ENCODE measurements around the gene RPS6KA2. TPM values are rescaled to one million over a fixed set of nuclear protein-coding genes. Genes with fewer than 3 reads are reported as not detected.

RPS6KA2 gene
- total and polyA plus RNA-seq, 9 donors: 24.4 to 75.5 (median 48.1) TPM

DNA sequence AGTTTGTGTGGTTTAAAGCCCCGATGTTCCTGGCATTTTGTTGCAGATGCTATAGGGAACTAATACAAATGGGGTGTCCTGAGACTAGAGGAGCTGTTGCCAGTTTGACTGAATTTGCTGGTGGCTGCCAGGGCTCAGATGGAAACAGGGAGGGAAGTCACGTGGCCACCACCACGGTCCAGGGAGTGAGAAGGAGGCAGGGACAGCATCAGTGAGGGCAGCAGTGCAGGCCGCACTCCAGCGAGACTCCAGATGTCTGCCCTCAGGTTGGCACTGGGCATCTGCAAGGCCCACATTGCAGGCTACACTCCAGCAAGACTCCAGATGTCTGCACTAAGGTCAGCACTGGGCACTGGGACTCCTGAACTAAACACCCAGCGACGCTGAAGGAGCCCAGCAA, 126.8 kb downstream of the RPS6KA2 start:
- no peak for TF ChIP-seq POLR2A (IDR thresholded peaks at IDR 0.05)
- TF ChIP-seq EP300 (IDR thresholded peaks at IDR 0.05): no peak
- TF ChIP-seq, protein P1, sequence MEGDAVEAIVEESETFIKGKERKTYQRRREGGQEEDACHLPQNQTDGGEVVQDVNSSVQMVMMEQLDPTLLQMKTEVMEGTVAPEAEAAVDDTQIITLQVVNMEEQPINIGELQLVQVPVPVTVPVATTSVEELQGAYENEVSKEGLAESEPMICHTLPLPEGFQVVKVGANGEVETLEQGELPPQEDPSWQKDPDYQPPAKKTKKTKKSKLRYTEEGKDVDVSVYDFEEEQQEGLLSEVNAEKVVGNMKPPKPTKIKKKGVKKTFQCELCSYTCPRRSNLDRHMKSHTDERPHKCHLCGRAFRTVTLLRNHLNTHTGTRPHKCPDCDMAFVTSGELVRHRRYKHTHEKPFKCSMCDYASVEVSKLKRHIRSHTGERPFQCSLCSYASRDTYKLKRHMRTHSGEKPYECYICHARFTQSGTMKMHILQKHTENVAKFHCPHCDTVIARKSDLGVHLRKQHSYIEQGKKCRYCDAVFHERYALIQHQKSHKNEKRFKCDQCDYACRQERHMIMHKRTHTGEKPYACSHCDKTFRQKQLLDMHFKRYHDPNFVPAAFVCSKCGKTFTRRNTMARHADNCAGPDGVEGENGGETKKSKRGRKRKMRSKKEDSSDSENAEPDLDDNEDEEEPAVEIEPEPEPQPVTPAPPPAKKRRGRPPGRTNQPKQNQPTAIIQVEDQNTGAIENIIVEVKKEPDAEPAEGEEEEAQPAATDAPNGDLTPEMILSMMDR (IDR thresholded peaks at IDR 0.05): no peak
- H3K27ac ChIP-seq: no peak overlapping the region
- no peaks in the 10 kb centered on the region for H3K9me3 ChIP-seq
- no peak for DNase-seq
- WGBS, 3 donors: 86 to 91% (median 87%) methylated on average over 7 of the region's 7 CpGs
- H3K4me1 ChIP-seq (ENCODE audit: insufficient read depth): peaks cover 7% of the 10 kb centered on the region
- no peaks in the 10 kb centered on the region for H3K27me3 ChIP-seq
- no peaks in the 10 kb centered on the region for H3K36me3 ChIP-seq
- no peak overlapping the region for H3K4me3 ChIP-seq
- intact Hi-C loops (cut with DNase I): no loop called here

DNA sequence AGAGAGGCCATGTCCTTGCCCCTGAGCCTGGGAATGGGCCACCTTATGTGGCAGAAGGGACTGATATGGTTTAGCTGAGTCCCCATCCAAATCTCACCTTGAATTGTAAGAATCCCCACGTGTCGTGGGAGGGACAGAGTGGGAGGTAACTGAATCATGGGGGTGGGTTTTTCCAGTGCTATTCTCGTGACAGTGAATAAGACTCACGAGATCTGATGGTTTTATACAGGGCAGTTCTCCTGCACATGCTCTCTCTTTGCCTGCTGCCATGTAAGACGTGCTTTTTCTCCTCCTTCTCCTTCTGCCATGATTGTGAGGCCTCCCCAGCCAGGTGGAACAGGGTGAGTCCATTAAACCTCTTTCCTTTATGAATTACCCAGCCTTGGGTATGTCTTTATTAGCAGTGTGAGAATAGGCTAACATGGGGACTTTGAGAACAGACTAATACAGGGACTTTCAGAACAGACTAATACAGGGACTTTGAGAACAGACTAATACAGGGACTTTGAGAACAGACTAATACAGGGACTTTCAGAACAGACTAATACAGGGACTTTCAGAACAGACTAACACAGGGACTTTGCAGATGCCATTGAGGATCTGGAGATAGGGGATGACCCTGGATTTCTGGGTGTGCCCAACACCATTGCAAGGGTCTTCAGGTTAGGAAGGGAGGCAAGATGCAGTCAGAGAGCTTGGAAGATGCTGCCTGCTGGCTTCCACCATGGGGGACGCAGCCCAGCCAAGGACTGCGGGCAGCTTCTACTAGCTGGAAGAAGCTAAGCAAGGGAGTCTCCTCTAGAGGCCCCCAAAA, 127.5 kb downstream of the RPS6KA2 start:
- no peaks in the 10 kb centered on the region for H3K36me3 ChIP-seq
- no peaks in the 10 kb centered on the region for H3K9me3 ChIP-seq
- intact Hi-C loops (cut with DNase I): no loop called here
- H3K27me3 ChIP-seq: no peaks in the 10 kb centered on the region
- TF ChIP-seq POLR2A (IDR thresholded peaks at IDR 0.05) (no peak), EP300 (IDR thresholded peaks at IDR 0.05) (no peak)
- TF ChIP-seq, protein P1 (IDR thresholded peaks at IDR 0.05): no peak
- H3K4me1 ChIP-seq (ENCODE audit: insufficient read depth): peaks cover 7% of the 10 kb centered on the region
- H3K4me3 ChIP-seq: no peak overlapping the region
- no peak for DNase-seq
- 94 to 97% (median 95%) methylated on average over 7 of the region's 7 CpGs for WGBS, 3 donors
- no peak overlapping the region for H3K27ac ChIP-seq

DNA sequence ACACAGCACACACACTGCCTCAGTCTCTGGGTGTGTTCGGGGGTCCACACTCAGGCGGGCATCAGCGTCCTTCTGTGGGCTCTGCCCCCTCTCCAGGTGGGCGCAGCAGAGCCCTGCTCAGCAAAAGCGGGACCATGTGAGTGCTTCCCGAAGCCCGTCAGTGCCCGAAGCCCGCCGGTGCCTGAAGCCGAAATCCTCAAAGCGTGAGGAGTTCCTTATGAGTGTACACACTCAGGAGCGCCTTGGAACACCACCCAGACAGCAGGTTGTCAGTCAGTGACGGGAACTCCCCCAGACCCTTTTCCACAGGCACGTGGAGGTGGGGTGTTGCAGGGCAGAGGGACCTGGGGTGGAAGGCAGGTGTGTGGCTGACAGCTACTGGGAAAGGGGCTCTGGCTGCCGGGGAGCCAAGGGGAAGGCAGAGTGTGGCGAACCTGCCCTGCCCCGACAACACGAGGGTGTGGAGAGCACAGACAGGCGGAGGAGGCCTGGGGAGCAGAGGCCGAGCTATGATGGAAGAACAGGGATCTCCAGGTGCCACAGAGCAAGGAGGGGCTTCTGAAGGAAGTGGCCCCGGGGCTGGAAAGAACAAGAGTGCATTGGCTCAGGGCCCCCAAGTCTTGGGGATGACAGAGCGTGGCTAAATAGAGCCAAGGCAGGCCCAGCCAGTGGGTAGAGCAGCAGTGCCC, 128.2 kb downstream of the RPS6KA2 start:
- Histone ChIP-seq H3K4me1 (ENCODE audit: insufficient read depth) (peaks cover 7% of the 10 kb centered on the region), H3K9me3 (no peaks in the 10 kb centered on the region), H3K27ac (no peak overlapping the region), H3K27me3 (no peaks in the 10 kb centered on the region), H3K4me3 (no peak overlapping the region), H3K36me3 (no peaks in the 10 kb centered on the region)
- TF ChIP-seq, protein P1 (IDR thresholded peaks at IDR 0.05): no peak
- TF ChIP-seq POLR2A (IDR thresholded peaks at IDR 0.05): no peak
- no peak for TF ChIP-seq EP300 (IDR thresholded peaks at IDR 0.05)
- no peak for DNase-seq
- WGBS, 3 donors: 95 to 96% (median 96%) methylated on average over 22 to 23 of the region's 23 CpGs
- intact Hi-C loops (cut with DNase I): no loop called here

DNA sequence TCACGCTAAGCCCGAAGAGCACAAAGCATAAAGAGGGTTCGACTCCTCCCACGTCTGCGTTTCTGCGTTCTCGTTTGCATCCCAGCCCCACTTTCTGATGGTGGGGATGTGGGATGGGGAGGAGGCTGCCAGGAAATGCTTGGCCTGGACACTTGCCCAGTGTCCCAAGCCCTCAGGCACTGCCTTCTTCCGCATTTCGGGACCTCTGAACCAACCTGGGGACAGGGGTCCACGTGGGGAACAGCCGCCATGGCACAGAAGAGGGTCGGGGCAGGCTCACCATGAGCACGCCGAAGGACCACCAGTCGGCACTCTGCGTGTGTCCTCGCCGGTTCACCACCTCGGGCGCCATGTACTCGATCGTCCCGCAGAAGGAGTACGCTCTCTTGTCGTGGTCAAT, 128.8 kb downstream of the RPS6KA2 start:
- DNase-seq: no peak
- Histone ChIP-seq H3K9me3 (no peaks in the 10 kb centered on the region), H3K4me3 (no peak overlapping the region), H3K27me3 (no peaks in the 10 kb centered on the region), H3K36me3 (no peaks in the 10 kb centered on the region), H3K27ac (no peak overlapping the region), H3K4me1 (ENCODE audit: insufficient read depth) (peaks cover 7% of the 10 kb centered on the region)
- intact Hi-C loops (cut with DNase I): no loop called here
- no peak for TF ChIP-seq EP300 (IDR thresholded peaks at IDR 0.05)
- TF ChIP-seq POLR2A (IDR thresholded peaks at IDR 0.05): no peak
- TF ChIP-seq, protein P1 (IDR thresholded peaks at IDR 0.05): no peak
- WGBS, 3 donors: 94 to 95% (median 95%) methylated on average over 25 of the region's 25 CpGs
